Colon (tissue), 2 donors: Measurements from ENCODE around the gene SLX9.

Experiments used
- FAIRE-seq: peaks from 2 replicates; lab custom pipeline; 2012; peaks lifted over from hg19 to GRCh38; lab: Jason Lieb, UNC
- donor health status: control.
- donor health status: control.

SLX9 gene

GRCh38 chr21:44930543-44930981, 9.3 kb upstream of the SLX9 start:
- no peak for FAIRE-seq

- no peak for FAIRE-seq
Observed at GRCh38 chr21:44931137-44931500, 8.7 kb upstream of the SLX9 start.

GRCh38 chr21:44931501-44932407, 8.1 kb upstream of the SLX9 start:
- no peak for FAIRE-seq

- no peak for FAIRE-seq
Observed at GRCh38 chr21:44932408-44933181, 7.2 kb upstream of the SLX9 start.

- FAIRE-seq = no peak
Observed at GRCh38 chr21:44933199-44933917, 6.5 kb upstream of the SLX9 start.

GRCh38 chr21:44933918-44934260, 5.9 kb upstream of the SLX9 start:
- FAIRE-seq = no peak

GRCh38 chr21:44934276-44934675, 5.6 kb upstream of the SLX9 start:
- FAIRE-seq = no peak

- no peak for FAIRE-seq
Observed at GRCh38 chr21:44934797-44935532, 4.9 kb upstream of the SLX9 start.

- FAIRE-seq = no peak
Observed at GRCh38 chr21:44935533-44935927, 4.3 kb upstream of the SLX9 start.

- FAIRE-seq = no peak
Observed at GRCh38 chr21:44938772-44939531, 877 bp upstream of the SLX9 start.

GRCh38 chr21:44940116-44940631, 345 bp downstream of the SLX9 start:
- FAIRE-seq = no peak

GRCh38 chr21:44941567-44941966, 1.7 kb downstream of the SLX9 start:
- FAIRE-seq = no peak

- no peak for FAIRE-seq
Observed at GRCh38 chr21:44942566-44942965, 2.7 kb downstream of the SLX9 start.

GRCh38 chr21:44943005-44943685, 3.3 kb downstream of the SLX9 start:
- no peak for FAIRE-seq

- no peak for FAIRE-seq
Observed at GRCh38 chr21:44943686-44944550, 4.1 kb downstream of the SLX9 start.

GRCh38 chr21:44944596-44944995, 4.8 kb downstream of the SLX9 start:
- no peak for FAIRE-seq

- no peak for FAIRE-seq
Observed at GRCh38 chr21:44946254-44947041, 6.6 kb downstream of the SLX9 start.

- no peak for FAIRE-seq
Observed at GRCh38 chr21:44947111-44947929, 7.5 kb downstream of the SLX9 start.
